HG02852 (cell line): Measurements from ENCODE around the gene LRRC63.
"Not testable (repeated sequence)": the region's sequence is repeated elsewhere in the genome, so short reads cannot be mapped to it uniquely, and the experiment has no call there.

Source experiments
- ATAC-seq: cut with Tn5 transposase; IDR thresholded peaks from one replicate; pipeline ENCODE4 v1.9.1; 2021; ENCODE audit warnings: mild to moderate bottlenecking, moderate library complexity; ENCODE audit not compliant: unreplicated experiment

LRRC63 gene

GRCh38 chr13:46232281-46232680 lies 20.6 kb downstream of the LRRC63 start:
- ATAC-seq: no peak

DNA sequence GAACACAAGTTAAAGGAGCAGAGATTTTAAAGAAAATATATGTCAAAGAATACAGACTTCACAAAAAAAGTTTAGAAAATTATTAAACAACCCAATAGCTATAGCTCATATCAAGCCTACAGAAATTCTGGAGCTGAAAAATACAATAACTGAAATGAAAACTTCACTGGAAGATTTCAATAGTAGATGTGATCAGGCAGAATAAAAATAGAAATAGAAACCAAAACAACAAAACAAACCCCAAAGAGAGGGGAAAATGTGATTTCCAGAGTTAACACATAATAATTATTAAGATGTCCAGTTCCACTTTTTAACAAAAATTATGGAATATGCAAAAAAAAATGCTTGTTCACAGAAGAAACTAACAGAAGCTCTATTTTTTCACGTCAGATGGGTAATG lies 23.6 kb downstream of the LRRC63 start:
- no peak for ATAC-seq

DNA sequence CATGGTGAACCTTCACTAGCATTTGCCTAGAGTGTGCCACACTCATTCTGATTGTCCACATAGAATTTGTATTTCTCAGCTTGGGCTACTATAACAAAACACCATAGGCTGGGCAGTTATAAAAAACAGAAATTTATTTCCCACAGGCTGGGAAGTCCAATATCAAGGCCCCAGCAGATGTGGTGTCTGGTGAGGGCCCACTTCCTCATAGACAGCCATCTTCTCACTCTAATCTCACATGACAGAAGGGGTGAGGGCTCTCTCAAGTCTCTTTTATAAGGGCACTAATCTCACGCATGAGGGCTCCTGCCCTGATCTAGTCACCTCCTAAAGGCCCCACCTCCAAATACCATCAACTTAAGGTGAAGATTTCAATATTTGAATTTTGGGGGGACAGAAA lies 53.6 kb downstream of the LRRC63 start:
- ATAC-seq: no peak

DNA sequence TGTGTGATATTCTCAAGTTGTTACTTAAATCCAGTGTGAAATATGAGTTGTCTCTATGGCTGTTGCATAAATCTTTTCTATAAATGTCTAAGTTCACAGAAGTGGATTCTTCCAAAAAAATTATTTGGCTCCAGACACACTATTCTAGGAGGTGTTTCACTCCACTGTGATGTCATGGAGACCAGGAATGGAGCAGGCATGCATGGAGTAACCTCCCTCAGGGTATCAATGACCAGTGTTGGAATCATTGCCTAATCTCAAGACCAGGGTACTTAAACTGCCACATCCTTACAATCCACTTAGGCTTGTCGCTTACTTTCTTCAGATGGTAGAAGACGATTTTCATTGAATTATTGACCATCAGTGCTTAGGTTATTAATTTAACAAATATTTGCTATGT lies 55.4 kb downstream of the LRRC63 start:
- no peak for ATAC-seq

DNA sequence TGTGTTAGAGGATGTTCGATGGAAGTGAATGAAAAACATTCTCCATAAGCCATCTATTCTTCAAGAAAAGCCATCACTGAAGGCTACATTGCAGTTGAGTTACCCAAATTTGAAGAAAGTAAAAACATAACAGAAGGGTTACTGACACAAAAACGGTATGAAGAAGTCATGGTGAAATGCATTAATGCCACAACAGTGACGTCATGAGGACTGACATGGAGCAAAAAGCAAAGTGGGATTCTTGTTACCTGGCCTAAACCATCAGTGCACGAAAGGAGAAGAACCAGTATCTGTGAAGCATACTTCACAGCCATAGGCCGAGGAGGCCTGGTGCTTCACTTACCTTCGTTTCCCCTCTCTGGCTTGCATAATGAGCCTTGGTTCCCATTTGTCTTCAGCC lies 58.7 kb downstream of the LRRC63 start:
- no peak for ATAC-seq

GRCh38 chr13:46274094-46274698 lies 62.5 kb downstream of the LRRC63 start:
- no peak for ATAC-seq

GRCh38 chr13:46278474-46278873 lies 66.7 kb downstream of the LRRC63 start:
- no peak for ATAC-seq

- no peak for ATAC-seq
These were observed 70.1 kb downstream of the LRRC63 start for GRCh38 chr13:46281779-46282178.

DNA sequence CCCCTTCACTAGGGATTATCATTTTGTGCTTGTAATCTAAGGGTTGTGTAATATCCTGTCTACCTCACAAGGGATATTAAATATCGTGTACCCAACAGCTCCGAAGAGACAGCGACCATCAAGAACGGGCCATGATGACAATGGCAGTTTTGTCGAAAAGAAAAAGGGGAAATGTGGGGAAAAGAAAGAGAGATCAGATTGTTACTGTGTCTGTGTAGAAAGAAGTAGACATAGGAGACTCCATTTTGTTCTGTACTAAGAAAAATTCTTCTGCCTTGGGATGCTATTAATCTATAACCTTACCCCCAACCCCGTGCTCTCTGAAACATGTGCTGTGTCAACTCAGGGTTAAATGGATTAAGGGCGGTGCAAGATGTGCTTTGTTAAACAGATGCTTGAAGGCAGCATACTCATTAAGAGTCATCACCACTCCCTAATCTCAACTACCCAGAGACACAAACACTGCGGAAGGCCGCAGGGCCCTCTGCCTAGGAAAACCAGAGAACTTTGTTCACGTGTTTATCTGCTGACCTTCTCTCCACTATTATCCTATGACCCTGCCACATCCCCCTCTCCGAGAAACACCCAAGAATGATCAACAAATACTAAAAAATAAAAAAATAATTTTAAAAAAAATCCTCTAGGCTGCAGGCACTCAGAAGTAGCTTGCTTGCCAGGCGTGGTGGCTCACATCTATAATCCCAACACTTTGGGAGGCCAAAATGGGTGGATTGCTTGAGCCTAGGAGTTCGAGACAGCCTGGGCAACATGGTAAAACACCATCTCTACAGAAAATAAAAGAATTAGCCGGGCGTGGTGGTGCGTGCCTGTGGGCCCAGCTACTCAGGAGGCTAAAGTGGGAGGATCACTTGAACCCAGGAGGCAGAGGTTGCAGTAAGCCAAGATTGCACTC lies 72.4 kb downstream of the LRRC63 start:
- ATAC-seq: not testable (repeated sequence)

DNA sequence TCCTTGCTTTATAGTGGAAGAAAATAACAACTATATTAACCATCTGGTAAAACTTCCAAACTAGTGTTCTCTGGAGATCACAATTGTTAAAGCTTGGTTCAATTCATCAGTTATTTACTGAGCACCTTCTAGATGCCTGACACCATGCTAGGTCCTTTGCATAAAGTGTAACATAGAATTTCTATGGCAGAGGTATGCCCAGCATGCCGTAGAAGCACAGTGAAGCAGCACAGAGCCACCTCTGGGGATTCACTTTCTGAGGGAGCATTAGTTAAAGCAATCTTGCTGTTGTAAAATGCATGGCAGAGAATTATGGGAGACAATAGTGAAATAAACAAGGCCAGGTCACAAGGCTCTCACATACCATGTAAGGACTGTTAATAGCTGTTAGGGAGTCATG lies 75.2 kb downstream of the LRRC63 start:
- ATAC-seq: no peak

GRCh38 chr13:46288570-46289259 lies 77.0 kb downstream of the LRRC63 start:
- peak; percentile 67 for ATAC-seq

- no peak for ATAC-seq
These were observed 77.7 kb downstream of the LRRC63 start for GRCh38 chr13:46289260-46289955.

- no peak for ATAC-seq
These were observed 78.7 kb downstream of the LRRC63 start for GRCh38 chr13:46290434-46290833.

DNA sequence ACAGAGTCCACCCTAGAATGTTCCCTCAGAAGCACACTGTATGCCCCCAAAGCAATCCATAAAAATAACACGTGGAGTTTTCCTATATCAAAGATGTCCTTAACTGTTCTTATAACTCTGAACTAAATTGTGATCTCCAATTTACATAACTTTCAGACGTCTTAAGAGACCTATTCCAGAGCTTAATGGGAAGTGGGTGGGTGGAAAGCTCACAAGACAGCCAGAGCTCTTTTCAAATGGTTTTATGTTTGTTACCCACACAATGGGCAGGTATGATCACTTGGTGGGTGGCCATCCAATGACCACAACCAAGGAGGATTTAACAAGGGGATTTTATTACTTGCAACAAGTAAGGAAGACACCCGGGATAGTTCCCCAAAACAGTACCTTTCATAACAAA lies 81.7 kb downstream of the LRRC63 start:
- no peak for ATAC-seq

DNA sequence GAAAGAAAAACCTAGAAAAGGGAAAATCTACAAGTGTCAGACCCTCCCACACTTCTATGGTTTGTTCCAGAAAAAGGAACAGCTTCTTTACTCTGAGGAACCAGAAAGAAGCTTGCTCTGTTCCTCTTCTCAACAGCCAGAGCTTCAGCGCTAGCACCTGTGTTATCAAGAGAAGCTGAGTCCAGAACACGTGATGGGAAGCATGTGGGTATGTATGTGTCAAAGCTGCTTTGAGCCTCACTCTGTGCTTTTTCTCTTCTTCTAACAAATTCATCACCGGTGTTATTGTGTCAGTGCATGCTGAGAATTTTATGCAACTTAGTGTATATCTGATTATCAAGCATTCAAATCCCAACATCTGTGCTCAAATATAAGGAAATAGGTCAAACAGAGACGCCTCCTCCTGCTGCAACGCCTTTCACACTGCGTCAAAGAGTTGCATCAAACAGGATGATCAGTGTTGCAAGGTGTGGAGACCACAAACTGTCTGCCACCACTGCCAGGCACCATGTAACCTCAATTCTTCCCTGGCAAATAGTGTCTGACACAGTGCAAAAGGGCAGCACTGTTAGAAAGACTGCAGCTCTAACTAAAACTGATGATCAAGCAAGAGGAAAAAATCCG lies 83.9 kb downstream of the LRRC63 start:
- peak; percentile 83 for ATAC-seq

GRCh38 chr13:46296115-46296822 lies 84.5 kb downstream of the LRRC63 start:
- ATAC-seq: peak; percentile 40

DNA sequence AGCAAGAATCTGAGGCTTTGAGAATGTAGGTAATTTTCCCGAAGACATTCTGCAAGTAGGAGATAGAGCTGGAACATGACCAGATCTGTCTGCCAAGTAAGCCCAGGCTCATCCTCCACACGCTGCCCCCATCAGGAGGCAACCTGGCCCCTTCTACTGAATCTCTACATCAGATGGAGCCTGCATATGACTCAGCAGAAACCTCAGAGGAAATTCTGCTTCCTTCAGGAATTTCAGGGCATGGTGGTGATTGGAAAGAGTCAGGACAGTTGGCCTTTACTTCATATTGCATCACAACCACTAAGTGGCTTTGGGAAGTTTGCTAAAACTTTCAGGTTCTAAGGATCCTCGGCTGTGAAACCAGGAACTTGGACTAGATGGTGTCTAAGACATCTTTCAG lies 85.2 kb downstream of the LRRC63 start:
- no peak for ATAC-seq

DNA sequence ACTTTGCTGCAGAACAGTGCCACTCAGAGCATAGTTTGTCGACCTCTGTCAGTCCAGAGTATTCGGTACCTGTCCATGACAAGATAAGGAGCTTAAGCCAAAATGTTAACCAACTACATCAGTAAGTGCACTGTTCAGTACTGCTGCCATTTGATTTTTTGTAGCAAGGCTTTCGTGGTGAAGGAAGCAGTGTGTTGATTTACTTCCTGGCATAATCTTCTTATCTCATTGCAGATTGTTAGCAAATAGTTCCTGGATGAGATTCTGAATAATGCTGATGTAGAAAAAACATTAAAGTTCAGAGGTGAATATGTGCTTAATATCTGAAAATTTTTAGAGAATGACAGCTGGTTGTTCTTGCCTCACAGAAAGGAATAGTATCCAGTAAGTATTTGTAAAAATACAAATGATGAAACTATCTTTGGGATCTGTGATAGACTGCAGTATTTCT lies 85.7 kb downstream of the LRRC63 start:
- no peak for ATAC-seq

DNA sequence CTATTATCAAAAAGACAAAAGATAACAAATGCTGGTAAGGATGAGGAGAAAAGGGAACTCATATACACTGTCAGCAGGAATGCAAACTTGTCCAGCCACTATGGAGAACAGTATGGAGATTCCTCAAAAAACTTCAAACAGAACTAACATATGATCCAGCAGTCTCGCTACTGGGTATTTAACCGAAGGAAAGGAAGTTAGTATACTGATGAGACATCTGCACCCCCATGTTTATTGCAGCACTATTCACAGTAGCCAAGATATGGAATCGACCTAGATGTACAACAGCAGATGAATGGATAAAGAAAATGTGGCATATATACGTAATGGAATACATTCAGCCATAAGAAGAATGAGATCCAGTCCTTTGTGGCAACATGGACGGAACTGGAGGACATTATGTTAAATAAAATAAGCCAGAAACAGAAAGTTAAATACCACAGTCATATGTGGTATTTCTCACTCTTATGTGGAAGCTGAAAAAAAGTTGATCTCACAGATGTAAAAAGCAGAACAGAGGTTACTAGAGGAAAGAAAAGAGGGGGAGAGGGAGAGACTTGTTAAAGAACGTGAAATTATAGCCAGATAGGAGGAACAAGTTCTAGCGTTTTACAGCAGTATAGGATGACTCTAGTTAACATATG lies 92.1 kb downstream of the LRRC63 start:
- ATAC-seq: no peak

DNA sequence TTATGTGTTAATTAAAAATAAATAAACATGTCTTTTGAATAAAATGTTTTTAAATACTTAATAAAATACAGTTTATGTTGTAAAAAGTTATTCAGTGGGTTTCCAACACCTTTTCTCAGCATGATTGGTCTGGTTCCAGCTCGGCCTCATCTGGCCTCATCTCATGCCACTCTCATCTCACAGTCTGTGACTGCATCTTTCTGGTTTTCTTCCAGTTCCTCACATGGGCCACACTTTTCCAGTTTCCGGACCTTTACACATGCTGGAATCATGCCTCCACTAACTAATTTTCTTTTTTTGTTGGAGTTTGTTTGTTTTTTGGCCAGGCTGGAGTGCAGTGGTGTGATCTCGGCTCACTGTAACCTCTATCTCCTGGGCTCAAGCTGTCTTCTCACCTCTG lies 92.8 kb downstream of the LRRC63 start:
- ATAC-seq: no peak
